ENCODE measurements around the gene RNF4. TPM values are rescaled to one million over a fixed set of nuclear protein-coding genes. Genes with fewer than 3 reads are reported as not detected.
"Not testable (repeated sequence)": the region's sequence is repeated elsewhere in the genome, so short reads cannot be mapped to it uniquely, and the experiment has no call there.

The RNF4 gene
- total RNA-seq, 1 donor from 2014 or later = 86.7 TPM

- DNase-seq (ENCODE audit: low read depth) = no peak
- TF ChIP-seq CTCF (conservative IDR thresholded peaks at IDR 0.05; ENCODE audit: low read depth, low read length) = no peak
- no peak overlapping the region for H3K4me3 ChIP-seq (ENCODE audit: low read depth, low read length)
Measured at GRCh38 chr4:2465032-2465431, 3.9 kb upstream of the RNF4 start.

- H3K4me3 ChIP-seq (ENCODE audit: low read depth, low read length); DNase-seq (ENCODE audit: low read depth): not testable (repeated sequence)
Measured at GRCh38 chr4:2465544-2465943, 3.4 kb upstream of the RNF4 start.

- no peak for DNase-seq (ENCODE audit: low read depth)
- H3K4me3 ChIP-seq (ENCODE audit: low read depth, low read length) = peak overlapping the region; percentile 100
- no peak for TF ChIP-seq CTCF (conservative IDR thresholded peaks at IDR 0.05; ENCODE audit: low read depth, low read length)
Measured at GRCh38 chr4:2469192-2469984, 482 bp downstream of the RNF4 start.

- peak overlapping the region; percentile 100 for H3K4me3 ChIP-seq (ENCODE audit: low read depth, low read length)
- TF ChIP-seq CTCF (conservative IDR thresholded peaks at IDR 0.05; ENCODE audit: low read depth, low read length) = no peak
- DNase-seq (ENCODE audit: low read depth) = no peak
Measured at GRCh38 chr4:2470791-2471190, 1.9 kb downstream of the RNF4 start.

GRCh38 chr4:2472187-2472586, 3.3 kb downstream of the RNF4 start:
- no peak for DNase-seq (ENCODE audit: low read depth)
- TF ChIP-seq CTCF (conservative IDR thresholded peaks at IDR 0.05; ENCODE audit: low read depth, low read length) = no peak
- H3K4me3 ChIP-seq (ENCODE audit: low read depth, low read length) = no peak overlapping the region

GRCh38 chr4:2478229-2478628, 9.3 kb downstream of the RNF4 start:
- TF ChIP-seq CTCF (conservative IDR thresholded peaks at IDR 0.05; ENCODE audit: low read depth, low read length) = no peak
- no peak overlapping the region for H3K4me3 ChIP-seq (ENCODE audit: low read depth, low read length)
- no peak for DNase-seq (ENCODE audit: low read depth)

- TF ChIP-seq CTCF (conservative IDR thresholded peaks at IDR 0.05; ENCODE audit: low read depth, low read length) = no peak
- no peak for DNase-seq (ENCODE audit: low read depth)
- H3K4me3 ChIP-seq (ENCODE audit: low read depth, low read length) = no peak overlapping the region
Measured at GRCh38 chr4:2480649-2481048, 11.7 kb downstream of the RNF4 start.

Measured in epithelial cell of proximal tubule (primary cell).